Astrocyte of the cerebellum (primary cell): Measurements from ENCODE around the gene PPDPF.
"Not testable (repeated sequence)": the region's sequence is repeated elsewhere in the genome, so short reads cannot be mapped to it uniquely, and the experiment has no call there.

ENCODE experiments used
- DNase-seq: peaks from one replicate; pipeline ENCODE4 v3.0.0-alpha.2; 2011; ENCODE audit warnings: low read depth
- H3K4me3 ChIP-seq: 2 replicates; pipeline ENCODE4 v1.5.1; 2011; ENCODE audit warnings: mild to moderate bottlenecking, low read depth, low read length, moderate library complexity
- CTCF ChIP-seq: IDR thresholded peaks from 2 replicates; pipeline ENCODE4 v1.5.1; 2012; ENCODE audit warnings: low read length, low read depth, moderate library complexity, mild to moderate bottlenecking; ENCODE audit errors: missing control alignments
- in situ Hi-C: cut with HindIII; loops from 2 replicates; pipeline ENCODE4 v1.10.0; 2017; ENCODE audit warnings: low sequenced_read_pairs

The PPDPF gene

GRCh38 chr20:63473555-63474449 lies 46.8 kb upstream of the PPDPF start:
- in situ Hi-C loops = loop anchor here (5.0 to 10.0 kb wide), 3 partner anchors 52 to 179 kb away; partner anchors contain the start of gene COL20A1
- no peak overlapping the region for H3K4me3 ChIP-seq
- DNase-seq = no peak
- TF ChIP-seq CTCF = no peak

DNA sequence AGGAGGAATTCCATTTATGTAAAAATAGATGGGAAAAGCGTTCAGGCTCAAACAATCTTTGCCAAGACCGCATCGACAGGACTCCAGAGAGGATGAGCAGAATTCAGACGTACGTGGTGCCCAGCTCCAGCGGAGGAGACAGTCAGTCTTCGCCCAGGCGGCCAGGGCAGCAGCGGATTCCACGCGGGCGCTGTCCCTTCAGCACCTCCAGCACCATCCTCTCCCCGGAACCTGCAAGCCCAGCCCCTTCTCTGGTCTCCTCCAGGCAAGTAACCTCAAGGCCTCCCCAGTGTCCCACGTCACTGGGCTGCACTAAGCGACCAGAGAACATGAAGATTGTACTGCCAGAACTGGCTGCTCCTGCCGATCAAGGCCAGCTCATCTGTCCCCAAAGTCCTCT lies 45.4 kb upstream of the PPDPF start:
- no peak for DNase-seq

GRCh38 chr20:63477061-63477616 lies 43.4 kb upstream of the PPDPF start:
- TF ChIP-seq CTCF = no peak
- H3K4me3 ChIP-seq = no peak overlapping the region
- no peak for DNase-seq
- in situ Hi-C loops = loop anchor here (10.0 kb wide), 2 partner anchors 82 to 182 kb away; partner anchors contain the start of gene COL20A1

More for the DNA sequence above, 45.4 kb upstream of the PPDPF start:
- TF ChIP-seq CTCF = no peak
- no peak overlapping the region for H3K4me3 ChIP-seq
- in situ Hi-C loops = loop anchor here (10.0 kb wide), 2 partner anchors 80 to 180 kb away; partner anchors contain the start of gene COL20A1

- no peak overlapping the region for H3K4me3 ChIP-seq
- TF ChIP-seq CTCF = no peak
- in situ Hi-C loops = loop anchor here (10.0 kb wide), 2 partner anchors 83 to 183 kb away; partner anchors contain the start of gene COL20A1
- DNase-seq = no peak
Measured at GRCh38 chr20:63477944-63478343, 42.6 kb upstream of the PPDPF start.

GRCh38 chr20:63478346-63479302 lies 41.9 kb upstream of the PPDPF start:
- TF ChIP-seq CTCF = no peak
- no peak for DNase-seq
- H3K4me3 ChIP-seq = no peak overlapping the region
- in situ Hi-C loops = loop anchor here (10.0 kb wide), 2 partner anchors 84 to 184 kb away; partner anchors contain the start of gene COL20A1

- not testable (repeated sequence) for H3K4me3 ChIP-seq, DNase-seq
- in situ Hi-C loops = loop anchor here (10.0 kb wide), 2 partner anchors 85 to 185 kb away; partner anchors contain the start of gene COL20A1
Measured at GRCh38 chr20:63479695-63480419, 40.7 kb upstream of the PPDPF start.
